GM12878 (cell line): ENCODE results near the gene DZIP1L. TPM values are rescaled to one million over a fixed set of nuclear protein-coding genes. Genes with fewer than 3 reads are reported as not detected.

Source experiments
- ATAC-seq: fragments of 200-7000 bp; cut with Tn5 transposase; 3 replicates; pipeline ENCODE4 v1.9.1; 2020; ENCODE audit warnings: mild to moderate bottlenecking, moderate library complexity
- BruUV-seq: library from RNA; stranded (reverse); fragments of 400-500 nt; replicated peaks from 2 replicates; lab custom pipeline; 2021; lab: Mats Ljungman, UMichigan
- CTCF ChIA-PET: fragments of 300-600 bp; sonication (Branson Sonifier 250); formaldehyde crosslinking; extraction: SDS; loops from one replicate; lab custom pipeline; 2021; ENCODE audit warnings: inconsistent platforms; lab: Yijun Ruan, JAX
- POLR2A ChIA-PET: fragments of 350-600 bp; formaldehyde crosslinking; extraction: SDS; loops from one replicate; lab custom pipeline; 2021; ENCODE audit warnings: inconsistent platforms; lab: Charles Lee
- RAD21 ChIA-PET: fragments of 300-600 bp; sonication (Branson Sonifier 250); formaldehyde crosslinking; loops from one replicate; lab custom pipeline; 2023; ENCODE audit warnings: antibody characterized with exemption; ENCODE audit not compliant: unreplicated experiment; lab: Charles Lee
- SMC1A ChIA-PET: fragments of 300-600 bp; sonication (Branson Sonifier 250); formaldehyde crosslinking; loops from one replicate; lab custom pipeline; 2023; ENCODE audit not compliant: unreplicated experiment, uncharacterized antibody; lab: Charles Lee
- DNase-seq: peaks from one replicate; pipeline ENCODE4 v3.0.0-alpha.2; 2011; ENCODE audit warnings: low read depth, low spot score
- FAIRE-seq: peaks from 3 replicates; lab custom pipeline; 2011; peaks lifted over from hg19 to GRCh38; lab: Jason Lieb, UNC
- H2AFZ ChIP-seq: 2 replicates; pipeline ENCODE4 v1.6.0; 2011; ENCODE audit warnings: low read depth, low read length, control low read depth; ENCODE audit not compliant: control insufficient read depth
- H3K27ac ChIP-seq: 2 replicates; pipeline ENCODE4 v1.5.1; 2011; ENCODE audit warnings: control low read depth; ENCODE audit not compliant: control insufficient read depth, insufficient read depth
- H3K27me3 ChIP-seq, 2 experiments: replicated peaks in 1 of 2; 2 replicates each; pipeline versions ENCODE4 v1.6.0 to v1.6.1; 2011; ENCODE audit warnings: low read length in 1 of 2; ENCODE audit not compliant: control insufficient read depth in 2 of 2, insufficient read depth in 2 of 2
- H3K36me3 ChIP-seq, 2 experiments: 2 replicates each; pipeline ENCODE4 v1.5.1; 2011; ENCODE audit warnings: low read length in 1 of 2; ENCODE audit not compliant: control insufficient read depth in 2 of 2, insufficient read depth in 2 of 2
- H3K4me1 ChIP-seq: 2 replicates; pipeline ENCODE4 v1.6.1; 2011; ENCODE audit warnings: mild to moderate bottlenecking, low read length, moderate library complexity, mixed read lengths; ENCODE audit not compliant: control insufficient read depth, insufficient read depth
- H3K4me2 ChIP-seq: 2 replicates; pipeline ENCODE4 v1.6.0; 2011; ENCODE audit warnings: control low read depth; ENCODE audit not compliant: control insufficient read depth, insufficient read depth
- H3K4me3 ChIP-seq: fragments of 200-600 bp; sonication (generic); 2 replicates; pipeline ENCODE4 v1.5.1; 2016
- H3K79me2 ChIP-seq: 2 replicates; pipeline ENCODE4 v1.6.0; 2011; ENCODE audit warnings: low read length; ENCODE audit not compliant: control insufficient read depth, insufficient read depth
- H3K9ac ChIP-seq: 2 replicates; pipeline ENCODE4 v1.8.0; 2011; ENCODE audit warnings: low read length, control low read depth, mixed read lengths; ENCODE audit not compliant: control insufficient read depth, insufficient read depth
- H3K9me3 ChIP-seq: replicated peaks from 3 replicates; pipeline ENCODE4 v1.5.1; 2011; ENCODE audit warnings: mild to moderate bottlenecking, low read length; ENCODE audit not compliant: control insufficient read depth, insufficient read depth
- H4K20me1 ChIP-seq: 2 replicates; pipeline ENCODE4 v1.6.0; 2011; ENCODE audit not compliant: control insufficient read depth, insufficient read depth
- CHD2 ChIP-seq: IDR thresholded peaks from 2 replicates; pipeline ENCODE4 v1.6.1; 2011; ENCODE audit warnings: low read depth, low read length, improper control_type of control experiment, borderline replicate concordance
- IKZF2 ChIP-seq, 2 experiments: fragments of 450-650 bp; IDR thresholded peaks; 2 replicates each; pipeline ENCODE4 v1.6.1; 2017; ENCODE audit warnings: mild to moderate bottlenecking in 2 of 2, moderate library complexity in 2 of 2
- IRF4 ChIP-seq: IDR thresholded peaks from 2 replicates; pipeline ENCODE4 v1.6.1; 2011; ENCODE audit warnings: low read depth, low read length
- SIN3A ChIP-seq: IDR thresholded peaks from 2 replicates; pipeline ENCODE4 v1.6.1; 2012; ENCODE audit warnings: low read depth, low read length, improper control_type of control experiment
- SREBF2 ChIP-seq: IDR thresholded peaks from 2 replicates; pipeline ENCODE4 v1.6.1; 2012; ENCODE audit warnings: mild to moderate bottlenecking, low read length
- in situ Hi-C: fragments of 300-500 bp; cut with MboI; formaldehyde crosslinking; loops from 9 replicates; pipeline ENCODE4 v1.14.3; 2018; ENCODE audit warnings: mixed read lengths
- intact Hi-C: fragments of 100-400 bp; cut with micrococcal nuclease; formaldehyde crosslinking; loops from one replicate; pipeline ENCODE4 v1.14.2; 2022; ENCODE audit not compliant: unreplicated experiment
- polyA plus RNA-seq, 11 experiments: library from polyadenylated mRNA; depleted of rRNA in 4 of 11; unstranded in 6 of 11; stranded (reverse) in 5 of 11; fragments of >200 nt; fragmentation: Nextera tagmentation in 4 of 11; fragmentation: Illumina TruSeq in 1 of 11; extraction: Ambion mirVana in 4 of 11; extraction: Trizol in 1 of 11; gene quantifications; 1 replicate in 1 of 11; 2 replicates in 10 of 11; pipeline versions ENCODE4 v1.2.1 to v1.2.3, GENCODE V29; 2011 to 2016; ENCODE audit warnings: inconsistent platforms in 2 of 11, missing spikeins in 2 of 11, low read depth in 1 of 11
- total RNA-seq, 4 experiments: library from RNA; depleted of rRNA in 3 of 4; stranded (reverse); fragments of >200 nt in 3 of 4; fragmentation: Illumina TruSeq in 1 of 4; extraction: Trizol in 1 of 4; gene quantifications; 2 replicates each; pipeline versions ENCODE4 v1.2.1 to v1.2.3, GENCODE V29; 2013 to 2021
- TF ChIP-seq, protein P1 (sequence below): fragments of 450-650 bp; IDR thresholded peaks from 2 replicates; pipeline ENCODE4 v1.6.1; 2018; ENCODE audit warnings: mild to moderate bottlenecking, low read depth, moderate library complexity; ENCODE audit not compliant: partially characterized antibody
- TF ChIP-seq, protein P2 (sequence below): fragments of 450-650 bp; IDR thresholded peaks from 2 replicates; pipeline ENCODE4 v1.6.1; 2017; ENCODE audit warnings: mild to moderate bottlenecking, moderate library complexity
- TF ChIP-seq, protein P3 (sequence below): fragments of 450-650 bp; conservative IDR thresholded peaks from 2 replicates; pipeline ENCODE4 v1.6.1; 2017; ENCODE audit warnings: mild to moderate bottlenecking, moderate library complexity
- TF ChIP-seq, protein P4 (sequence below): IDR thresholded peaks from 2 replicates; pipeline ENCODE4 v1.6.1; 2012; ENCODE audit warnings: low read depth, low read length, improper control_type of control experiment

The DZIP1L gene
- total and polyA plus RNA-seq, 10 of the 15 experiments (the other 5 are each of a cell fraction or from before 2014, with no cell fraction given): not detected

DNA sequence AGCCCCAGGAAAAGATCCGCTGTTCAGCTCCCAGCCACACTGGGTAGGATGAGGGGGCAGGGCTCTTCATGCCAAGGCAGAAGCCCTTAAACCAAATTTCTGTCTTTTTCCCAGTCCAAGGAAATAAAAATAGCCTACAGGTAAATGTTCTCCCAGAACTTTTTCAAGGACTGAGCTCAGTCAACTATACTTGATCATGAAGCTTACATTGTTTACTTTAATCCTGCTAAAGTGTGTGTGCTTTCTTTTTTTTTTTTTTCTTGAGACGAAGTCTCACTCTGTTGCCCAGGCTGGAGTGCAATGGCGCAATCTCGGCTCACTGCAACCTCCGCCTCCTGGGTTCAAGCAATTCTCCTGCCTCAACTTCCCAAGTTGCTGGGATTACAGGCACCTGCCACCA, 87.6 kb downstream of the DZIP1L start (continued):
- TF ChIP-seq, protein P1, sequence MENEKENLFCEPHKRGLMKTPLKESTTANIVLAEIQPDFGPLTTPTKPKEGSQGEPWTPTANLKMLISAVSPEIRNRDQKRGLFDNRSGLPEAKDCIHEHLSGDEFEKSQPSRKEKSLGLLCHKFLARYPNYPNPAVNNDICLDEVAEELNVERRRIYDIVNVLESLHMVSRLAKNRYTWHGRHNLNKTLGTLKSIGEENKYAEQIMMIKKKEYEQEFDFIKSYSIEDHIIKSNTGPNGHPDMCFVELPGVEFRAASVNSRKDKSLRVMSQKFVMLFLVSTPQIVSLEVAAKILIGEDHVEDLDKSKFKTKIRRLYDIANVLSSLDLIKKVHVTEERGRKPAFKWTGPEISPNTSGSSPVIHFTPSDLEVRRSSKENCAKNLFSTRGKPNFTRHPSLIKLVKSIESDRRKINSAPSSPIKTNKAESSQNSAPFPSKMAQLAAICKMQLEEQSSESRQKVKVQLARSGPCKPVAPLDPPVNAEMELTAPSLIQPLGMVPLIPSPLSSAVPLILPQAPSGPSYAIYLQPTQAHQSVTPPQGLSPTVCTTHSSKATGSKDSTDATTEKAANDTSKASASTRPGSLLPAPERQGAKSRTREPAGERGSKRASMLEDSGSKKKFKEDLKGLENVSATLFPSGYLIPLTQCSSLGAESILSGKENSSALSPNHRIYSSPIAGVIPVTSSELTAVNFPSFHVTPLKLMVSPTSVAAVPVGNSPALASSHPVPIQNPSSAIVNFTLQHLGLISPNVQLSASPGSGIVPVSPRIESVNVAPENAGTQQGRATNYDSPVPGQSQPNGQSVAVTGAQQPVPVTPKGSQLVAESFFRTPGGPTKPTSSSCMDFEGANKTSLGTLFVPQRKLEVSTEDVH: no peak

DNA sequence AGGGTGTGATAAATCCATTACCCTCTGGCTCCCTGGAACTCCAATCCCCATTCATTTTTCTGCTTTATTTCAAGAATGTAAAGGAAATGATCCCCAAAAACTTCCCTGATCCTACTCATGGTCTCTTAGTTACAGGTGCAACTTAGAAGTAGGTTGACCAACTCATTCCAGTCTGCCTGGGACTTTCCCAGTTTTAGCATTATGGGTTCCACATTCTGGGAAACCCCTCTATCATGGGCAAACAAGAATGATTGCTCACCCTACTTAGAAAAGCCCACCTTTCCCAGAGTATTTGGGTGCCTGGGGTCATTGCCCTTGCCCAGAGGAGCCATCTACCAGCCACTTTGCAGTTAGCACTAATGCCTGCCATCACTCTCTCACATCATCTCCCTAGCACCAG, 89.9 kb downstream of the DZIP1L start:
- intact Hi-C loops (loop anchor here (2.0 kb wide), 1 partner anchor 37 kb away; no protein-coding TSS in a partner anchor), in situ Hi-C loops (no loop called here)
- no peak for FAIRE-seq
- H3K4me1 ChIP-seq: peaks cover 13% of the 10 kb centered on the region
- no peaks in the 10 kb centered on the region for H3K27me3 ChIP-seq
- H4K20me1 ChIP-seq: no peaks in the 10 kb centered on the region
- H3K27ac ChIP-seq: peak overlapping the region; percentile 5; the same call in 1 of the 2 replicates
- H3K9me3 ChIP-seq: no peaks in the 10 kb centered on the region; the same call in 2 of the 3 replicates
- H3K4me3 ChIP-seq: no peak overlapping the region
- no peaks in the 10 kb centered on the region for H3K79me2 ChIP-seq
- no peak overlapping the region; the same call in 1 of the 2 replicates for H2AFZ ChIP-seq
- no peak overlapping the region for H3K4me2 ChIP-seq
- BruUV-seq: no TSS peak
- DNase-seq: no peak
- H3K36me3 ChIP-seq: no peaks in the 10 kb centered on the region
- ChIA-PET SMC1A (interaction anchor here (1.2 to 2.5 kb wide), 2 partner anchors 11 kb away, joined by 4 to 12 read pairs; no protein-coding TSS in a partner anchor), RAD21 (interaction anchor here (14.8 kb wide), 1 partner anchor 37 kb away, joined by 171 read pairs; no protein-coding TSS in a partner anchor), POLR2A (interaction anchor here (0.6 to 0.8 kb wide), 2 partner anchors 12 to 751 kb away, joined by 3 to 4 read pairs; no protein-coding TSS in a partner anchor), CTCF (no interaction called here)
- H3K9ac ChIP-seq: no peak overlapping the region
- ATAC-seq: peak; percentile 53
- TF ChIP-seq, protein P2, sequence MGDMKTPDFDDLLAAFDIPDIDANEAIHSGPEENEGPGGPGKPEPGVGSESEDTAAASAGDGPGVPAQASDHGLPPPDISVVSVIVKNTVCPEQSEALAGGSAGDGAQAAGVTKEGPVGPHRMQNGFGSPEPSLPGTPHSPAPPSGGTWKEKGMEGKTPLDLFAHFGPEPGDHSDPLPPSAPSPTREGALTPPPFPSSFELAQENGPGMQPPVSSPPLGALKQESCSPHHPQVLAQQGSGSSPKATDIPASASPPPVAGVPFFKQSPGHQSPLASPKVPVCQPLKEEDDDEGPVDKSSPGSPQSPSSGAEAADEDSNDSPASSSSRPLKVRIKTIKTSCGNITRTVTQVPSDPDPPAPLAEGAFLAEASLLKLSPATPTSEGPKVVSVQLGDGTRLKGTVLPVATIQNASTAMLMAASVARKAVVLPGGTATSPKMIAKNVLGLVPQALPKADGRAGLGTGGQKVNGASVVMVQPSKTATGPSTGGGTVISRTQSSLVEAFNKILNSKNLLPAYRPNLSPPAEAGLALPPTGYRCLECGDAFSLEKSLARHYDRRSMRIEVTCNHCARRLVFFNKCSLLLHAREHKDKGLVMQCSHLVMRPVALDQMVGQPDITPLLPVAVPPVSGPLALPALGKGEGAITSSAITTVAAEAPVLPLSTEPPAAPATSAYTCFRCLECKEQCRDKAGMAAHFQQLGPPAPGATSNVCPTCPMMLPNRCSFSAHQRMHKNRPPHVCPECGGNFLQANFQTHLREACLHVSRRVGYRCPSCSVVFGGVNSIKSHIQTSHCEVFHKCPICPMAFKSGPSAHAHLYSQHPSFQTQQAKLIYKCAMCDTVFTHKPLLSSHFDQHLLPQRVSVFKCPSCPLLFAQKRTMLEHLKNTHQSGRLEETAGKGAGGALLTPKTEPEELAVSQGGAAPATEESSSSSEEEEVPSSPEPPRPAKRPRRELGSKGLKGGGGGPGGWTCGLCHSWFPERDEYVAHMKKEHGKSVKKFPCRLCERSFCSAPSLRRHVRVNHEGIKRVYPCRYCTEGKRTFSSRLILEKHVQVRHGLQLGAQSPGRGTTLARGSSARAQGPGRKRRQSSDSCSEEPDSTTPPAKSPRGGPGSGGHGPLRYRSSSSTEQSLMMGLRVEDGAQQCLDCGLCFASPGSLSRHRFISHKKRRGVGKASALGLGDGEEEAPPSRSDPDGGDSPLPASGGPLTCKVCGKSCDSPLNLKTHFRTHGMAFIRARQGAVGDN: no peak
- TF ChIP-seq IRF4 (no peak), SIN3A (no peak), IKZF2 (IDR thresholded peaks at IDR 0.05) (peak; percentile 17 to 43; a peak in 1 of 4 replicates), CHD2 (no peak), SREBF2 (no peak)
- TF ChIP-seq, protein P3, sequence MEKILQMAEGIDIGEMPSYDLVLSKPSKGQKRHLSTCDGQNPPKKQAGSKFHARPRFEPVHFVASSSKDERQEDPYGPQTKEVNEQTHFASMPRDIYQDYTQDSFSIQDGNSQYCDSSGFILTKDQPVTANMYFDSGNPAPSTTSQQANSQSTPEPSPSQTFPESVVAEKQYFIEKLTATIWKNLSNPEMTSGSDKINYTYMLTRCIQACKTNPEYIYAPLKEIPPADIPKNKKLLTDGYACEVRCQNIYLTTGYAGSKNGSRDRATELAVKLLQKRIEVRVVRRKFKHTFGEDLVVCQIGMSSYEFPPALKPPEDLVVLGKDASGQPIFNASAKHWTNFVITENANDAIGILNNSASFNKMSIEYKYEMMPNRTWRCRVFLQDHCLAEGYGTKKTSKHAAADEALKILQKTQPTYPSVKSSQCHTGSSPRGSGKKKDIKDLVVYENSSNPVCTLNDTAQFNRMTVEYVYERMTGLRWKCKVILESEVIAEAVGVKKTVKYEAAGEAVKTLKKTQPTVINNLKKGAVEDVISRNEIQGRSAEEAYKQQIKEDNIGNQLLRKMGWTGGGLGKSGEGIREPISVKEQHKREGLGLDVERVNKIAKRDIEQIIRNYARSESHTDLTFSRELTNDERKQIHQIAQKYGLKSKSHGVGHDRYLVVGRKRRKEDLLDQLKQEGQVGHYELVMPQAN: no peak
- TF ChIP-seq, protein P4, sequence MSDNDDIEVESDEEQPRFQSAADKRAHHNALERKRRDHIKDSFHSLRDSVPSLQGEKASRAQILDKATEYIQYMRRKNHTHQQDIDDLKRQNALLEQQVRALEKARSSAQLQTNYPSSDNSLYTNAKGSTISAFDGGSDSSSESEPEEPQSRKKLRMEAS: no peak
- TF ChIP-seq, protein P1: no peak
